Peyer's patch (tissue), 4 donors: ENCODE data around the gene NIT1. TPM values are rescaled to one million over a fixed set of nuclear protein-coding genes. Genes with fewer than 3 reads are reported as not detected.

ENCODE experiments used
- DNase-seq, 3 donors: peaks; one replicate each; pipeline ENCODE4 v3.0.0-alpha.2; 2017 to 2019
- H3K27ac ChIP-seq, 4 donors: fragments of 200-600 bp; sonication (generic); one replicate each; pipeline ENCODE4 v1.5.1; 2016 to 2019
- H3K27me3 ChIP-seq, 2 donors: fragments of 200-600 bp; sonication (generic); one replicate each; pipeline ENCODE4 v1.5.1; 2019
- H3K36me3 ChIP-seq, 3 donors: fragments of 200-600 bp; sonication (generic); one replicate each; pipeline ENCODE4 v1.5.1; 2016 to 2019
- H3K4me1 ChIP-seq, 4 donors: fragments of 200-600 bp; sonication (generic); one replicate each; pipeline ENCODE4 v1.5.1; 2016 to 2019
- H3K4me3 ChIP-seq, 4 donors: fragments of 200-600 bp; sonication (generic); 1 replicate in 3 of 4; 2 replicates in 1 of 4; pipeline ENCODE4 v1.5.1; 2016 to 2019; ENCODE audit warnings: mild to moderate bottlenecking in 1 of 4
- H3K9me3 ChIP-seq, 4 donors: fragments of 200-600 bp; sonication (generic); one replicate each; pipeline ENCODE4 v1.5.1; 2016 to 2019; ENCODE audit warnings: mild to moderate bottlenecking in 1 of 4
- CTCF ChIP-seq, 6 experiments: fragments of 450-650 bp in 4 of 6; fragments of 200-600 bp in 2 of 6; sonication (generic) in 1 of 6; IDR thresholded peaks; one replicate each; pipeline ENCODE4 v1.5.1; 2017 to 2019; ENCODE audit warnings: antibody characterized with exemption in 6 of 6, mild to moderate bottlenecking in 3 of 6, moderate library complexity in 1 of 6
- POLR2A ChIP-seq, 2 donors: fragments of 450-650 bp; IDR thresholded peaks; one replicate each; pipeline ENCODE4 v1.5.1; 2017; ENCODE audit warnings: antibody characterized with exemption in 2 of 2, mild to moderate bottlenecking in 2 of 2, moderate library complexity in 2 of 2
- total RNA-seq, 4 donors: library from RNA; depleted of rRNA; stranded (reverse); fragments of >200 nt; gene quantifications; one replicate each; pipeline ENCODE4 v1.1.0, GENCODE V29; 2016

NIT1 gene
- total RNA-seq, 4 donors from 2014 or later, result 54.5 to 148 (median 120) TPM

- peaks cover 0 to 52% (median 0%) of the 10 kb centered on the region in 3 donors for H3K36me3 ChIP-seq
- no peak overlapping the region for H3K4me3 ChIP-seq
- H3K27ac ChIP-seq, result no peak overlapping the region
- no peak for DNase-seq
- no peaks in the 10 kb centered on the region for H3K27me3 ChIP-seq
- TF ChIP-seq POLR2A (IDR thresholded peaks at IDR 0.05) (no peak), CTCF (IDR thresholded peaks at IDR 0.05) (no peak)
- H3K4me1 ChIP-seq, result peaks cover 0 to 18% (median 9%) of the 10 kb centered on the region in 4 donors
- H3K9me3 ChIP-seq, result no peaks in the 10 kb centered on the region
These were observed 10.9 kb downstream of the NIT1 start for GRCh38 chr1:161128591-161129420.

- TF ChIP-seq CTCF (IDR thresholded peaks at IDR 0.05), result no peak
- no peak for TF ChIP-seq POLR2A (IDR thresholded peaks at IDR 0.05)
- Histone ChIP-seq H3K4me3 (no peak overlapping the region), H3K4me1 (peaks cover 0 to 24% (median 10%) of the 10 kb centered on the region in 4 donors), H3K27me3 (no peaks in the 10 kb centered on the region), H3K9me3 (no peaks in the 10 kb centered on the region), H3K27ac (no peak overlapping the region), H3K36me3 (peaks cover 0 to 42% (median 0%) of the 10 kb centered on the region in 3 donors)
- no peak for DNase-seq
These were observed 12.4 kb downstream of the NIT1 start for GRCh38 chr1:161130266-161130665.

GRCh38 chr1:161131523-161132409 is 13.9 kb downstream of the NIT1 start:
- no peak for TF ChIP-seq POLR2A (IDR thresholded peaks at IDR 0.05)
- no peak for TF ChIP-seq CTCF (IDR thresholded peaks at IDR 0.05)
- Histone ChIP-seq H3K4me3 (peak overlapping the region; percentile 72 to 98 (median 82)), H3K36me3 (peaks cover 0 to 27% (median 0%) of the 10 kb centered on the region in 3 donors), H3K4me1 (peaks cover 0 to 24% (median 10%) of the 10 kb centered on the region in 4 donors), H3K27me3 (no peaks in the 10 kb centered on the region), H3K9me3 (no peaks in the 10 kb centered on the region), H3K27ac (peak overlapping the region; percentile 91 to 96 (median 94))
- DNase-seq, result no peak

GRCh38 chr1:161132410-161133219 is 14.7 kb downstream of the NIT1 start, which contains the start of gene DEDD:
Gene DEDD (minus strand): TSS chr1:161132667. CDS start chr1:161124462, 8,205 bp downstream.
- peaks cover 0 to 24% (median 10%) of the 10 kb centered on the region in 4 donors for H3K4me1 ChIP-seq
- TF ChIP-seq POLR2A (IDR thresholded peaks at IDR 0.05) (peak; percentile 39 to 48), CTCF (IDR thresholded peaks at IDR 0.05) (peak in 2 of 6 experiments; percentile 3 to 4)
- peak within 1 kb of the TSS; percentile 91 to 96 (median 94) for H3K27ac ChIP-seq
- no peaks in the 10 kb centered on the region for H3K9me3 ChIP-seq
- peaks cover 0 to 20% (median 0%) of the 10 kb centered on the region in 3 donors for H3K36me3 ChIP-seq
- H3K27me3 ChIP-seq, result no peaks in the 10 kb centered on the region
- H3K4me3 ChIP-seq, result peak within 1 kb of the TSS; percentile 72 to 98 (median 82)
- DNase-seq, result peak; percentile 91 to 97 (median 93)
